ENCODE data around the gene STXBP6.
"Not testable (repeated sequence)": the region's sequence is repeated elsewhere in the genome, so short reads cannot be mapped to it uniquely, and the experiment has no call there.

STXBP6 gene

GRCh38 chr14:24986206-24986893 is 63.6 kb downstream of the STXBP6 start:
- DNase-seq = no peak

DNA sequence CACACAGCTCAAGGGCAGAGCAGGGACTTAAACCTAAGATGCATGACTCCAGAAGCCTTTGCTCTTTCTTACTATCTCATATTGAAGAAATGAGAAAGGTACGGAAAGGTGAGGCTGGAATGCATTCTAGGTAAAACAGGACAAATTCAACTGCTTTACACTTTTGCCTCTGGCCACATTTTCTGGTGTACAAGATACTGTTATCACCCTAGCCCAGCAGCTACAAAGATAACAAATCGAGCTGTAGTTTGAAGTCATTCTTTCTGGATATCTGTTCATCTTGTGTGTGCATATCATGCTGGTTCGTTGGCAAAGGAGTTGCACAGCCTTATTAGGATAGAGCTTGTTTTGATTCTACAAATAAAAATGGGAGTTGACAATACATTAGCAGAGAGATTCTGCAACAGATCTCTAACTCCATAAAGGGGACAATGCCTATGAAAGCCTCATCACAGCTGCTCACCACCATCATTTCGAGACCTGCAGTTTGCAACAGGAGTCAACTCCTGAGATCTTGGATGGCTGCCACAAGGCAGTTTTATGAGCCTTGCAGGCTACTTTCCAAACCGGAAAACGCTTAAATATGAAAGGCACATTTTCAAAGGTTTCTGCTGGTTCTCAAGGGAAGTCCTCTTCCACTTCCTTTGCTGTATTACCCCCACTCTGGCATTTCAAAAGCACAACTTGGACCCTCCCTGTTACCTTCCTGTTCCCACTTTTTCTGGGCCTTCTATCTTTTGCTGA is 64.9 kb downstream of the STXBP6 start:
- no peak for DNase-seq

DNA sequence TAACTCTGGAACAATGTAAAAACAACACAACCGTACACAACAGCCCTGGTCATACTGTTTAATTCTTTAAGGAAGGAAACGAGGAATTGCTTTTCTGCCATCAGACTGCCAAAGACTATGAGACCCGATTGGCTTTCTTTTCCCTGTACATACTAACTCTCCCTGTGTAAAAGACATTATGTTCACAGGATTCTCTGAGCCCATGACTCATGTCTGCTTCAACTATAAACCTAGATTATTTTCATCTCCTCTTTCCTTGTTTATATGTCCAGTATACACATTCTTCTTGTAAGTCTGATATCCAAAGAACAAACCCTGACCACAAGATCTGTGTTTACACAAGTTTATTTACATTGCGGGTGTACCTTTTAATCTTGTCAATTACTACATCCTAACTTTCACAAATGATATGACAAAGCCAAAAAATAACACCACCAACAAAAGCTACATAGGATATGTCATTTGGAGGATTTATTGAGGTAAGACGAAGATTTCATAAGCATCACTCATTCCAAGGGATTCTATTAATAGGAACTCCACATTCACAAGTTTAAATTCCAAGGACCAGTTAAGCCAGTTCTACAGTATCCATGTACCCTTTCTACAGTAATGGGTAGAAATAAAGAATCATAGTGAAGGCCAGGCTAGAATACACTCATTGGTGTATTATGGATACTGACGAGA is 67.3 kb downstream of the STXBP6 start:
- DNase-seq = no peak

DNA sequence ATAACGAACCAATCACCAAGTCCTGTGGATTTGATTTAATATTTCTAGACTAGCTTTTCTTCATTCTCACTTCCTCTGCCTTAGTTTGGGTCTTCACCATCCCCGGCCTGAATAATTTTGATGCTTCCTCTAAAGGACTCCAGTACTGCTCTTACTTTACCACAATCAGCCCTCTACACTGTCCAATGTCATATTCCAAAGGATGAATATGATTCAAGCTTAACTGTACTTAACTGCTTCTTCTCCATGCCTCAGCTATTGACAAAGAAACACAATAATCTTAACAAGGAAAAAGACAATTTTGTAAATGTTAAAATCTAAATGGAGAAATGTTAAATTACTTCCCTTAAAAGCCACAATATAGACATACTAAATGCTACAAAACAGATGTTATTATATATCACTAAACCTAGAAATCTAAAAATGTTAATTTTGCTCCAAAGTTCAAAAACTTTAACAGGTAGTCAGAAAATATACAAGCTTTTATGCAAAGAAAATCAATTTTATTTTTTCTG is 70.2 kb downstream of the STXBP6 start:
- DNase-seq = no peak

GRCh38 chr14:24978862-24979724 is 70.9 kb downstream of the STXBP6 start:
- DNase-seq = no peak

DNA sequence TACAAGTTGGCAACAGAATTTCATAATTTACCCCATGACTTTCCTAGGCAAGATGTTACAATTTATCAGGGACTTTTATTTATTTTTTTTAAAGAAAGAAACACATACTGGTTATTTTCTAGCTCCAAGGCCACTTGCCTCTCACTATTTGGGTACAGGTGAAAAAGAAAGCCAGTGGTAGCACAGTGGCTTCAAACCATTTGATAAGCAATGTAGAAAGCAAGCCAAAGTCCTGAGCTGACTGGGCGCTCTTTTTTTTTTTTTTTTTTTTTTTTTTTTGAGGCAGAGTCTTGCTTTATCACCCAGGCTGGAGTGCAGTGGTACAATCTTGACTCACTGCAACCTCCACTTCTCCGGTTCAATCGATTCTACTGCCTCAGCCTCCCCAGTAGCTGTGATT is 73.3 kb downstream of the STXBP6 start:
- DNase-seq = no peak

- no peak for DNase-seq
These were observed 74.6 kb downstream of the STXBP6 start for GRCh38 chr14:24975393-24975792.

DNA sequence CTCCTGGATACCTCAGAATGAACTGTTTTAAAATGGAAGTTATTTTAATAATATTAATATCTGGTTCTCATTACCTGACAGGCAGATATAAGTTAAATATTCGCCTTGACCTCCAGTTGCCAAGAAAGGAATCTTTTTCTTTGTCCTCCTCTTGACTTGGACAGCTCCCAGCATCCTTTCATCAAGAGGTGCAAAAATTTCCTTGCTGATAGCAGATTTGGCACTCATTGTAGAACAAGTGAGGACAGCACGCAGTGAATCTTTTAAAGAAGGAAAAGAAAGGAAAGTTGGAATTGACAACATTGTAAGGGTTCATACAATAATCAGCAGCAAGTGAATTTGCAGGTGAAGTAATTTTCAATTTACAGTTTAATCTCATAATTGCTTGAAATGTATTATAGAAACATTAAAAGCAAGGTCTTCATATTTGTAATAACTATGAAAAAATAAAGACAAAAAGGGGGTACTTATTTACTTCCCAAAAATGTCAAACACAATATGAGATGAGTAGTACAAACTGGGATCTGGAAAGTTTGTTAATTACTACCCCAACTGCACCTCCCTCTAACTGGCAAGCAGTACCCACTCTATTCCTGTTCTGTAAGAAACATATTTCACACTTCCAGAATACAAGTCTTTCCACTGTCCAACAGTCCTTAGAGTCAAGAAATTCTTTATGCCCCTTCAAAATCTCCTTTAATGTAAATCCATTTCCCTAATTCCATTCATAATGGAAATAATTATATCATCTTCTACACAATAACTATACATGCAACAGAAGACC is 75.2 kb downstream of the STXBP6 start:
- DNase-seq = no peak

GRCh38 chr14:24972844-24973243 is 77.1 kb downstream of the STXBP6 start:
- no peak for DNase-seq

DNA sequence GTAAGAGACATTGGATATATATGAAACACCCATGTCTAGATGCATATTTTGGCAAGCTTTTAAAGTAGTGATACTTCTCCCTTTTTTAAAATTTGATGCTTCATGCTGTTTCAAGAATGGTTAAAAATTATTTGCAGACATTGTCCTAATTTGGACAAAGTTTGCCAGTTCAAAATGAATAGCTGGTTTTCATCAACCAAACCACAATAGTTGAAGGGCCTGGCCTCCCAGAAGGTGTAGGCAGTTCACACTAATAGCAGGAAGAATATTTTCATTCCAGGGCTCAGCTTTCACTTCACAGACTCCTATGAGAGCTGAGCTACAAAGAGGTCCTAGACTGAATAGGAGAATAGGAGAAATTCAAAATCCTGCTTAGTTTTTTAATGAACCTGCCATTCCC is 78.7 kb downstream of the STXBP6 start:
- no peak for DNase-seq

DNA sequence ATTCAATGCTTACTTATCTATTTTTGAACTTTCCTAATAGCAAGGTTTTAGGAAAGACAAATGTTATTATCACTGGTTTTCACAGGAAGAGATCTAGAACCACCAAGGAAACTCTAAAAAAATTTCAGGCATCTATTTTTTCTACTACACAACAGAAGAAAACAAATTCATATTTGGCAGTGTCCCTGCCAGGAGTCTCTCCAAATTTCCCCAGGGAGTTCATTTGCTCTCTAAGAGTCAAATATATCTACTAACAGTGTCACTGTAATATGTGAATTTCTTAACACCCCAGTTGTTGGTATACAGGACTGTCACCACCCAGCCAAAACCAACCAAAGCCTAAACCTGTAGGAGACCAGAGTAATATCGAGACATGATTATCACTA is 83.4 kb downstream of the STXBP6 start:
- DNase-seq = no peak

GRCh38 chr14:24965934-24966578 is 83.9 kb downstream of the STXBP6 start:
- DNase-seq = no peak

DNA sequence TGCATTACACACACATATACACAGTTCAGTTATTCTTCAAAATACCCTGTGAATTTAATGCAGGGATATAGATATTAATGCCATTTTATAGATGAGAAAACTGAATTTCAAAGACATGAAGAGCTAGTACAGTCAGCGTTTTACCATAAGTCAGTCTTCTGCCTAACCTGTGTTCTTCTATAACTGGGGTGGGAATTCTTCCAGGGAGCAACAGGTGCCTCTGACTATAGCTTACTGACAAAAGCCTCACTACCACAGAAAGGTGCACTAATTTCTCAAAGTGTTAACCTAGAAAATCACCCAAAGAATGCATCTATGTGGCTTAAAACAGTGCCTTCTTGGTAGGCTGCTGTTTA is 84.4 kb downstream of the STXBP6 start:
- DNase-seq = no peak

DNA sequence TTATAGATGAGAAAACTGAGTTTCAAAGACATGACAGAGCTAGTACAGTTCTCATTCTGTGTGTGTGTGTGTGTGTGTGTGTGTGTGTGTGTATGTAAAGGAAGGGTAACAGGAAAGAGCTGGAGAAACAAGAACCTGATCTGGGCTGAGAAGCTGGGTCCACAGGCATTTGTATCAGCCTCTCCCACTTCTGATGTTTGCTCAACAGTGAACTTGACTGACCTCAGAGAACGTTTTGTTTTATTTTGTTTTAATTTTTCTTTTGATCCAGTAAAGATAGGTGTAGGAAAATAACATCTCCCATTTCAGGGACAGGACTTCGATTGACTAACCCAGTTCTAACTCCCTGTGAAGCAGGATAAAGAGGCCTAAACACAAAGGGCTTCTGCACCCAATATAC is 85.4 kb downstream of the STXBP6 start:
- no peak for DNase-seq

DNA sequence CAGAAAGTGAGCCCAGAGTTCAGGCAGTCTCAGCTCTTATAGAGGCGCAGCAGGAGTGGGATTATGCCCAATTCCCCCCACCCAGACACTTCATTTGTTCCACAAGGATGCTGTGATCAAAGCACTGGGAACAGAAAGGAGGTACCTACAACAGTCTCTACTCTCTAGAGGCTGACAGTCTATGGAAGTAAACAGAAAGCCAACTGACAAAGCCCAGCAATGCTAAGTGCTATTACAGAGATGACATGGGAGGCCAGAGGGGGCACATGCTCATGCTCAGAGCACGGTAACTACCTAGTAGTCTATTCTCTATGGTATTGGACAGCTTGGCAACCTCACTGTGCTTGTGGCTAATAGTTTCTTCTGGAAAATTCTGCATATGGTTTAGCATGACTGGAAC is 85.9 kb downstream of the STXBP6 start:
- no peak for DNase-seq

DNA sequence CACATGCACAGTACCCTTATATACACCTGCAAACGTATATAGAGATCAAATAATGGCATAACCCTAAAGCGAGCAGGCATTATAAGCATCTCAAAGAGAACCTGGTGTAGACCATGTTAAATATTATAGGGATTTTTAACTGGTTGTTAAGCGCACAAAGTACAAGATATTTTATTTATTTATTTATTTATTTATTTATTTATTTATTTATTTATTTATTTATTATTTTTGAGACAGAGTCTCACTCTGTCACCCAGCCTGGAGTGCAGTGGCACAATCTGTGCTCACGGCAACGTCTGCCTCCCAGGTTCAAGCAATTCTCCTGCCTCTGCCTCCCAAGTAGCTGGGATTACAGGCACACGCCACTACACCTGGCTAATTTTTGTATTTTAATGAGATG is 87.8 kb downstream of the STXBP6 start:
- DNase-seq = not testable (repeated sequence)

DNA sequence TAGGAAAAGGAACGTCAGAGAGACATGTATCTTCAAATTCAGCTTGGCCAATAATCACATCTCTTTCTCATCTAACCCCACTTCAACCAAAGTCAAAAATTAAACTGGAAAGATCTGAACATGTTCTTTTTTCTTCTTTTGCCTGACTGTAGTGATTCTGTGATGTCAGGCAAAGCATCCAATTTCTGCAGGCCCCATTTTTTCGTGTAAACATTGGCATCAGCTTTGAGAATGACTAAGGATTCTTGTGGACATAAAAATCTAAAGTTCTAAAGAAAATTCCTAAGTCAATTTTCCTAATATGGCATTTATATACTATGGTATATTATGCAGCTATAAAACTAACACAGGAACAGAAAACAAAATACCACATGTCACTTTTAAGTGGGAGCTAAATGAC is 89.1 kb downstream of the STXBP6 start:
- DNase-seq = no peak

DNA sequence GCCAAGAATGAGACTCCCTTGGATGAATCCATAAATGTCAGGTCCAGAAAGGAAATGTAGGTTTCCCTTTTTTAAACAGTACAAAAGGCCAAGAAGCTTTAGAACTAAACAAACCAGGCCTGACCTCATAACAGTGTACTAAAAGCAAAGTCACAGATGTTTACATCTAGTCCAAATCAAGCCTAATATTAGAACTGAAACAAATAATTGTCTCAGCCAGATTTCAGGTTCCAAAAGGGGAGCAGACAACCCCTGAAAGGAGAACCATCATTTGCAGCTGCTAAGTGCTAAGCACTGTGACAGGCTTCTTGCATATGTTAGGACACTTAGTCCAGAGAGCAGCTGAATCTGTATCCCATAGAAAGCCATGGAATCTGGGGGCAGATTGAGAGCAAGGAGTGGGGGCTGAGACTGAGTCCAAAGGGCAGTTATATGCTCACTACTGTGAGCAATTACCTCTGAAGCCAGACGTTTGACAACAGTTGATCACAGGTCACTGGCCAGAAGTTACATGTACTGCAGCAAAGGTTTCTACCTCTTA is 90.1 kb downstream of the STXBP6 start:
- no peak for DNase-seq

DNA sequence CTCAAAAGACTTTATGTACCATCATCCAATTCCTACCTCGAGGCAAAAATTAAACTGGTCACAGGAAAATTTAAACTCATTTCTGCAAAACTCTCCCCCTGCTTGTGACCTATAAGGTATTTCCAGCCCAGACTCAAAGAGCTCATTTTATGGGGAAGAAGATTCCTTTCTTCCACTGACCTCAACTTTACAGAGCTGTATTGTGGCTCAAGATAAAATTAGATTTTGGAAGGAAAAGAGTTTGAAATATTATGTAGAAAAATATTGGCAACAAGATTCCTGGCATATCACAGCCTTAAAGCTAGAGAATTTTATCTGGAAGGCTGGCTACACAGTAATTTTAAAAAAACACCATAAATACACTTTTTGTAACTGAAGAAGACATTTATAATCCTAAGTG is 91.7 kb downstream of the STXBP6 start:
- DNase-seq = no peak

- no peak for DNase-seq
These were observed 92.1 kb downstream of the STXBP6 start for GRCh38 chr14:24957814-24958213.

GRCh38 chr14:24956104-24956503 is 93.8 kb downstream of the STXBP6 start:
- DNase-seq = no peak
